Endothelial cell of umbilical vein (primary cell): Measurements from ENCODE around the gene TTC27. TPM values are rescaled to one million over a fixed set of nuclear protein-coding genes. Genes with fewer than 3 reads are reported as not detected.

Source experiments
- BruUV-seq: library from RNA; stranded (reverse); fragments of 400-500 nt; replicated peaks from 2 replicates; lab custom pipeline; 2021; lab: Mats Ljungman, UMichigan
- CTCF ChIA-PET: fragments of 300-600, 350-600 bp; sonication (Branson Sonifier 250); formaldehyde crosslinking; loops from one replicate; lab custom pipeline; 2021; ENCODE audit warnings: antibody characterized with exemption, inconsistent platforms; lab: Charles Lee
- POLR2A ChIA-PET: fragments of 300-600, 350-600 bp; sonication (Branson Sonifier 250); formaldehyde crosslinking; loops from one replicate; lab custom pipeline; 2021; ENCODE audit warnings: antibody characterized with exemption, inconsistent platforms; lab: Charles Lee
- DNase-seq: peaks from one replicate; pipeline ENCODE4 v3.0.0-alpha.2; 2011; ENCODE audit warnings: low read depth, low spot score
- FAIRE-seq: peaks from 2 replicates; lab custom pipeline; 2011; peaks lifted over from hg19 to GRCh38; lab: Jason Lieb, UNC
- H2AFZ ChIP-seq: 2 replicates; pipeline ENCODE4 v1.6.0; 2012; ENCODE audit warnings: low read depth, low read length, control low read depth, inconsistent platforms
- H3K27ac ChIP-seq: 2 replicates; pipeline ENCODE4 v1.5.1; 2011; ENCODE audit warnings: low read depth, mild to moderate bottlenecking, control low read depth, low read length, moderate library complexity; ENCODE audit not compliant: insufficient read depth
- H3K27me3 ChIP-seq, 2 experiments: 2 replicates each; pipeline versions ENCODE4 v1.6.0 to v1.6.1; 2011; ENCODE audit warnings: low read length in 2 of 2, mixed read lengths in 1 of 2; ENCODE audit not compliant: control insufficient read depth in 2 of 2, insufficient read depth in 2 of 2
- H3K36me3 ChIP-seq, 2 experiments: 2 replicates in 1 of 2; 3 replicates in 1 of 2; pipeline ENCODE4 v1.5.1; 2011; ENCODE audit warnings: low read length in 2 of 2, mild to moderate bottlenecking in 1 of 2, moderate library complexity in 1 of 2; ENCODE audit not compliant: control insufficient read depth in 2 of 2, insufficient read depth in 2 of 2; ENCODE audit errors: extremely low read depth in 1 of 2
- H3K4me1 ChIP-seq: 3 replicates; pipeline ENCODE4 v1.5.1; 2011; ENCODE audit warnings: mild to moderate bottlenecking, low read length; ENCODE audit not compliant: control insufficient read depth, insufficient read depth; ENCODE audit errors: extremely low read depth
- H3K4me2 ChIP-seq: 2 replicates; pipeline ENCODE4 v1.6.1; 2011; ENCODE audit warnings: low read length, control low read depth, mixed read lengths; ENCODE audit not compliant: insufficient read depth
- H3K4me3 ChIP-seq, 3 experiments: fragments of 200-600 bp in 1 of 3; sonication (generic), shearing (Covaris generic) in 1 of 3; replicated peaks in 1 of 3; 2 replicates each; pipeline ENCODE4 v1.5.1; 2011 to 2016; ENCODE audit warnings: control low read depth in 3 of 3, low read length in 3 of 3, mild to moderate bottlenecking in 2 of 3, inconsistent platforms in 1 of 3, low read depth in 1 of 3, moderate library complexity in 1 of 3; ENCODE audit not compliant: insufficient read depth in 1 of 3
- H3K79me2 ChIP-seq: 2 replicates; pipeline ENCODE4 v1.6.0; 2012; ENCODE audit warnings: low read length, inconsistent platforms; ENCODE audit not compliant: control insufficient read depth, insufficient read depth
- H3K9ac ChIP-seq: replicated peaks from 2 replicates; pipeline ENCODE3; 2011; ENCODE audit warnings: low read length, control low read depth; ENCODE audit not compliant: insufficient read depth; ENCODE audit errors: extremely low read depth
- H3K9me1 ChIP-seq: replicated peaks from 3 replicates; pipeline ENCODE4 v1.6.0; 2011; ENCODE audit warnings: mild to moderate bottlenecking, low read length; ENCODE audit not compliant: control insufficient read depth, insufficient read depth; ENCODE audit errors: extremely low read depth
- H3K9me3 ChIP-seq: replicated peaks from 2 replicates; pipeline ENCODE4 v1.5.1; 2012; ENCODE audit warnings: low read length, inconsistent platforms; ENCODE audit not compliant: control insufficient read depth, insufficient read depth
- H4K20me1 ChIP-seq: replicated peaks from 2 replicates; pipeline ENCODE3; 2011; ENCODE audit warnings: mild to moderate bottlenecking, low read length; ENCODE audit not compliant: control insufficient read depth, insufficient read depth; ENCODE audit errors: extremely low read depth
- CTCF ChIP-seq, 2 donors: IDR thresholded peaks; 1 replicate in 1 of 2; 2 replicates in 1 of 2; pipeline ENCODE4 v1.5.1; 2011; ENCODE audit warnings: low read length in 2 of 2, mild to moderate bottlenecking in 2 of 2, moderate library complexity in 2 of 2, control low read depth in 1 of 2, inconsistent platforms in 1 of 2, low read depth in 1 of 2; ENCODE audit not compliant: insufficient read depth in 1 of 2; ENCODE audit errors: extremely low read depth in 1 of 2
- EZH2 ChIP-seq: IDR thresholded peaks from 2 replicates; pipeline ENCODE4 v1.6.1; 2012; ENCODE audit warnings: borderline replicate concordance, low read depth, mild to moderate bottlenecking, moderate library complexity, low read length, inconsistent platforms; ENCODE audit not compliant: severe bottlenecking
- FOS ChIP-seq: IDR thresholded peaks from 2 replicates; pipeline ENCODE4 v1.6.1; 2011; ENCODE audit warnings: mild to moderate bottlenecking, low read length, moderate library complexity, borderline replicate concordance; ENCODE audit not compliant: insufficient read depth
- GATA2 ChIP-seq: IDR thresholded peaks from 2 replicates; pipeline ENCODE4 v1.7.0; 2011; ENCODE audit warnings: low read depth, mild to moderate bottlenecking, moderate library complexity, mixed read lengths, low read length; ENCODE audit not compliant: insufficient read length, insufficient read depth
- JUN ChIP-seq: IDR thresholded peaks from 2 replicates; pipeline ENCODE4 v1.6.1; 2011; ENCODE audit warnings: borderline replicate concordance, low read depth; ENCODE audit not compliant: insufficient read length, insufficient read depth
- MAX ChIP-seq: IDR thresholded peaks from 2 replicates; pipeline ENCODE4 v1.6.1; 2011; ENCODE audit not compliant: insufficient read depth, insufficient read length
- MYC ChIP-seq: IDR thresholded peaks from one replicate; pipeline ENCODE4 v1.6.1; 2011; ENCODE audit warnings: mild to moderate bottlenecking, low read depth, low read length
- POLR2A ChIP-seq: IDR thresholded peaks from 2 replicates; pipeline ENCODE4 v1.6.1; 2012; ENCODE audit warnings: low read depth, mild to moderate bottlenecking, control low read depth, low read length
- POLR2AphosphoS5 ChIP-seq: IDR thresholded peaks from 2 replicates; pipeline ENCODE4 v1.6.1; 2012; ENCODE audit warnings: low read depth, mild to moderate bottlenecking, control low read depth, low read length, moderate library complexity; ENCODE audit not compliant: insufficient read depth
- dilution Hi-C: fragments of 300-500 bp; cut with MboI; formaldehyde crosslinking; loops from one replicate; pipeline ENCODE4 v1.15.0; 2019; ENCODE audit warnings: low sequenced_read_pairs; ENCODE audit not compliant: extremely low pct_ligation_motif_present
- intact Hi-C: fragments of 100-400 bp; cut with micrococcal nuclease; formaldehyde crosslinking; loops from one replicate; pipeline ENCODE4 v1.10.0; 2022
- polyA plus RNA-seq, 4 experiments: library from polyadenylated mRNA; depleted of rRNA in 3 of 4; stranded (reverse) in 3 of 4; unstranded in 1 of 4; fragments of >200 nt; gene quantifications; 2 replicates each; pipeline versions ENCODE4 v1.2.1 to v1.2.3, GENCODE V29; 2011 to 2012; ENCODE audit warnings: missing spikeins in 1 of 4
- total RNA-seq: library from RNA; stranded (reverse); gene quantifications from 2 replicates; pipeline ENCODE4 v1.2.3, GENCODE V29; 2021

TTC27 gene
- total and polyA plus RNA-seq, 2 donors (not counting 3 experiments of a cell fraction or from before 2014, with no cell fraction given), result 16.3 to 20.1 TPM

- FAIRE-seq (no peak), DNase-seq (no peak)
- H3K36me3 ChIP-seq, result no peaks in the 10 kb centered on the region
- H3K4me2 ChIP-seq, result no peak overlapping the region
- ChIA-PET POLR2A (no interaction called here), CTCF (interaction anchor here (0.5 to 0.7 kb wide), 2 partner anchors 10 to 215 kb away, joined by 3 read pairs; no protein-coding TSS in a partner anchor)
- TF ChIP-seq GATA2 (no peak), JUN (no peak), EZH2 (no peak), MYC (no peak), MAX (no peak), POLR2A (no peak), POLR2AphosphoS5 (no peak), CTCF (IDR thresholded peaks at IDR 0.05; ENCODE audit: extremely low read depth in 1 of 2, insufficient read depth in 1 of 2, low read depth in 1 of 2, low read length in 2 of 2) (no peak), FOS (no peak)
- BruUV-seq, result no TSS peak
- intact Hi-C loops, result no loop called here
- H3K27ac ChIP-seq, result no peak overlapping the region
- no peak overlapping the region for H2AFZ ChIP-seq
- dilution Hi-C loops, result no loop called here
- no peaks in the 10 kb centered on the region for H3K27me3 ChIP-seq
- no peaks in the 10 kb centered on the region for H3K79me2 ChIP-seq
- H3K4me3 ChIP-seq, result no peak overlapping the region
- no peak overlapping the region for H3K9ac ChIP-seq
- H3K4me1 ChIP-seq, result peaks cover 15% of the 10 kb centered on the region
- no peaks in the 10 kb centered on the region for H3K9me3 ChIP-seq
- no peaks in the 10 kb centered on the region for H4K20me1 ChIP-seq
- H3K9me1 ChIP-seq, result no peaks in the 10 kb centered on the region
Observed at GRCh38 chr2:32864334-32865111, 236.7 kb downstream of the TTC27 start.
